ENCODE data around the gene KDR.

The KDR gene

GRCh38 chr4:55103224-55103623 is 22.2 kb downstream of the KDR start:
- POLR2A ChIA-PET: no interaction called here
- DNase-seq (ENCODE audit: extremely low spot score): no peak
- TF ChIP-seq BHLHE40 (IDR thresholded peaks at IDR 0.05; ENCODE audit: borderline replicate concordance) (no peak), PKNOX1 (IDR thresholded peaks at IDR 0.05) (no peak), TARDBP (IDR thresholded peaks at IDR 0.05) (no peak), FOXM1 (IDR thresholded peaks at IDR 0.05; ENCODE audit: borderline replicate concordance) (no peak), NFRKB (IDR thresholded peaks at IDR 0.05) (no peak), FOXK2 (IDR thresholded peaks at IDR 0.05) (no peak), HDGF (IDR thresholded peaks at IDR 0.05; ENCODE audit: borderline replicate concordance) (no peak), L3MBTL2 (conservative IDR thresholded peaks at IDR 0.05) (no peak), ELF4 (IDR thresholded peaks at IDR 0.05) (no peak), CTBP1 (IDR thresholded peaks at IDR 0.05; ENCODE audit: borderline replicate concordance) (no peak), SP1 (IDR thresholded peaks at IDR 0.05) (no peak), SUZ12 (IDR thresholded peaks at IDR 0.05) (no peak), ARNT (IDR thresholded peaks at IDR 0.05) (no peak), LEF1 (IDR thresholded peaks at IDR 0.05; ENCODE audit: borderline replicate concordance) (no peak), ZNF384 (IDR thresholded peaks at IDR 0.05) (no peak), FOXA1 (IDR thresholded peaks at IDR 0.05) (no peak)
- CTCF ChIA-PET: no interaction called here

GRCh38 chr4:55099816-55100215 is 25.6 kb downstream of the KDR start:
- POLR2A ChIA-PET: no interaction called here

GRCh38 chr4:55098456-55099204 is 26.8 kb downstream of the KDR start:
- no peak for TF ChIP-seq SUZ12 (IDR thresholded peaks at IDR 0.05)
- TF ChIP-seq TARDBP (IDR thresholded peaks at IDR 0.05): no peak
- TF ChIP-seq PKNOX1 (IDR thresholded peaks at IDR 0.05): no peak
- ChIA-PET CTCF (no interaction called here), POLR2A (no interaction called here)
- no peak for DNase-seq (ENCODE audit: extremely low spot score)

More at GRCh38 chr4:55099816-55100215, 25.6 kb downstream of the KDR start:
- no peak for TF ChIP-seq TARDBP (IDR thresholded peaks at IDR 0.05)
- TF ChIP-seq HDGF (IDR thresholded peaks at IDR 0.05; ENCODE audit: borderline replicate concordance): no peak
- TF ChIP-seq SP1 (IDR thresholded peaks at IDR 0.05): no peak
- no peak for TF ChIP-seq L3MBTL2 (conservative IDR thresholded peaks at IDR 0.05)
- TF ChIP-seq FOXA1 (IDR thresholded peaks at IDR 0.05): no peak
- no peak for TF ChIP-seq PKNOX1 (IDR thresholded peaks at IDR 0.05)
- no peak for TF ChIP-seq CTBP1 (IDR thresholded peaks at IDR 0.05; ENCODE audit: borderline replicate concordance)
- no peak for TF ChIP-seq SUZ12 (IDR thresholded peaks at IDR 0.05)
- CTCF ChIA-PET: no interaction called here
- DNase-seq (ENCODE audit: extremely low spot score): no peak

- ChIA-PET POLR2A (no interaction called here), CTCF (no interaction called here)
- no peak for DNase-seq (ENCODE audit: extremely low spot score)
- no peak for TF ChIP-seq LEF1 (IDR thresholded peaks at IDR 0.05; ENCODE audit: borderline replicate concordance)
- no peak for TF ChIP-seq HDGF (IDR thresholded peaks at IDR 0.05; ENCODE audit: borderline replicate concordance)
- TF ChIP-seq NFRKB (IDR thresholded peaks at IDR 0.05): no peak
- TF ChIP-seq ZNF384 (IDR thresholded peaks at IDR 0.05): no peak
- TF ChIP-seq BHLHE40 (IDR thresholded peaks at IDR 0.05; ENCODE audit: borderline replicate concordance): no peak
- no peak for TF ChIP-seq FOXM1 (IDR thresholded peaks at IDR 0.05; ENCODE audit: borderline replicate concordance)
- no peak for TF ChIP-seq FOXK2 (IDR thresholded peaks at IDR 0.05)
- no peak for TF ChIP-seq SUZ12 (IDR thresholded peaks at IDR 0.05)
- TF ChIP-seq ELF4 (IDR thresholded peaks at IDR 0.05): no peak
Measured at GRCh38 chr4:55096619-55097018, 28.8 kb downstream of the KDR start.

GRCh38 chr4:55096045-55096444 is 29.4 kb downstream of the KDR start:
- ChIA-PET POLR2A (no interaction called here), CTCF (no interaction called here)
- DNase-seq (ENCODE audit: extremely low spot score): no peak
- TF ChIP-seq LEF1 (IDR thresholded peaks at IDR 0.05; ENCODE audit: borderline replicate concordance) (no peak), NFRKB (IDR thresholded peaks at IDR 0.05) (no peak), PKNOX1 (IDR thresholded peaks at IDR 0.05) (no peak), ELF4 (IDR thresholded peaks at IDR 0.05) (no peak), SUZ12 (IDR thresholded peaks at IDR 0.05) (no peak), L3MBTL2 (conservative IDR thresholded peaks at IDR 0.05) (no peak), CTBP1 (IDR thresholded peaks at IDR 0.05; ENCODE audit: borderline replicate concordance) (no peak), BHLHE40 (IDR thresholded peaks at IDR 0.05; ENCODE audit: borderline replicate concordance) (no peak), TARDBP (IDR thresholded peaks at IDR 0.05) (no peak), HDGF (IDR thresholded peaks at IDR 0.05; ENCODE audit: borderline replicate concordance) (no peak), SP1 (IDR thresholded peaks at IDR 0.05) (no peak), ARNT (IDR thresholded peaks at IDR 0.05) (no peak), FOXM1 (IDR thresholded peaks at IDR 0.05; ENCODE audit: borderline replicate concordance) (no peak)

- ChIA-PET CTCF (no interaction called here), POLR2A (no interaction called here)
- no peak for DNase-seq (ENCODE audit: extremely low spot score)
- no peak for TF ChIP-seq L3MBTL2 (conservative IDR thresholded peaks at IDR 0.05)
- TF ChIP-seq SP1 (IDR thresholded peaks at IDR 0.05): no peak
- no peak for TF ChIP-seq ELF4 (IDR thresholded peaks at IDR 0.05)
- no peak for TF ChIP-seq ARNT (IDR thresholded peaks at IDR 0.05)
- no peak for TF ChIP-seq FOXA1 (IDR thresholded peaks at IDR 0.05)
- no peak for TF ChIP-seq LEF1 (IDR thresholded peaks at IDR 0.05; ENCODE audit: borderline replicate concordance)
- TF ChIP-seq CTBP1 (IDR thresholded peaks at IDR 0.05; ENCODE audit: borderline replicate concordance): no peak
Measured at GRCh38 chr4:55092504-55092903, 32.9 kb downstream of the KDR start.

Measured in HEK293T (cell line).